NAMALWA (cell line): Measurements from ENCODE around the gene MCM9.

ENCODE experiments used
- DNase-seq: peaks from one replicate; pipeline ENCODE4 v3.0.0-alpha.2; 2015; ENCODE audit warnings: low spot score

MCM9 gene

GRCh38 chr6:118934461-118935330 lies at the start of gene MCM9:
TSS of gene MCM9 (minus strand) at chr6:118935159. CDS start at chr6:118931723, 3,436 bp downstream.
- DNase-seq: peak; percentile 95

GRCh38 chr6:118984342-118984741 lies 49.4 kb upstream of the MCM9 start:
- DNase-seq: no peak

- no peak for DNase-seq
Observed at GRCh38 chr6:118982575-118982911, 47.6 kb upstream of the MCM9 start.

GRCh38 chr6:118981884-118982574 lies 47.1 kb upstream of the MCM9 start:
- DNase-seq: no peak

- DNase-seq: no peak
Observed at GRCh38 chr6:118980063-118980462, 45.1 kb upstream of the MCM9 start.

GRCh38 chr6:118974790-118975189 lies 39.8 kb upstream of the MCM9 start:
- DNase-seq: no peak

GRCh38 chr6:118971682-118972081 lies 36.7 kb upstream of the MCM9 start:
- DNase-seq: no peak

- DNase-seq: no peak
Observed at GRCh38 chr6:118970866-118971265, 35.9 kb upstream of the MCM9 start.

GRCh38 chr6:118968416-118968815 lies 33.5 kb upstream of the MCM9 start:
- peak; percentile 57 for DNase-seq

- DNase-seq: no peak
Observed at GRCh38 chr6:118967239-118967638, 32.3 kb upstream of the MCM9 start.

- DNase-seq: no peak
Observed at GRCh38 chr6:118965843-118966370, 30.9 kb upstream of the MCM9 start.

GRCh38 chr6:118965371-118965770 lies 30.4 kb upstream of the MCM9 start:
- DNase-seq: no peak

- peak; percentile 33 for DNase-seq
Observed at GRCh38 chr6:118963003-118963402, 28.0 kb upstream of the MCM9 start.

GRCh38 chr6:118959903-118960302 lies 24.9 kb upstream of the MCM9 start:
- DNase-seq: no peak

- no peak for DNase-seq
Observed at GRCh38 chr6:118953391-118953790, 18.4 kb upstream of the MCM9 start.

- DNase-seq: peak; percentile 11
Observed at GRCh38 chr6:118952683-118953082, 17.7 kb upstream of the MCM9 start.

GRCh38 chr6:118945217-118945616 lies 10.3 kb upstream of the MCM9 start:
- DNase-seq: no peak

GRCh38 chr6:118940770-118941169 lies 5.8 kb upstream of the MCM9 start:
- no peak for DNase-seq

- no peak for DNase-seq
Observed at GRCh38 chr6:118939683-118940082, 4.7 kb upstream of the MCM9 start.

GRCh38 chr6:118935978-118936703 lies 1.2 kb upstream of the MCM9 start:
- DNase-seq: no peak

- no peak for DNase-seq
Observed at GRCh38 chr6:118935331-118935668, 341 bp upstream of the MCM9 start.

- DNase-seq: no peak
Observed at GRCh38 chr6:118933855-118934460, 1.0 kb downstream of the MCM9 start.
